Middle frontal gyrus (tissue), 1 donor: ENCODE results near the gene NUMB.

Source experiments
- DNase-seq: peaks from one replicate; pipeline ENCODE4 v3.0.0-alpha.2; 2015; ENCODE audit warnings: low spot score; ENCODE audit errors: extremely low spot score

The NUMB gene

GRCh38 chr14:73458183-73458976 is at the start of gene NUMB:
NUMB (minus strand) TSS chr14:73458546; CDS start chr14:73355751, 102,795 bp downstream.
- DNase-seq: peak; percentile 99

DNA sequence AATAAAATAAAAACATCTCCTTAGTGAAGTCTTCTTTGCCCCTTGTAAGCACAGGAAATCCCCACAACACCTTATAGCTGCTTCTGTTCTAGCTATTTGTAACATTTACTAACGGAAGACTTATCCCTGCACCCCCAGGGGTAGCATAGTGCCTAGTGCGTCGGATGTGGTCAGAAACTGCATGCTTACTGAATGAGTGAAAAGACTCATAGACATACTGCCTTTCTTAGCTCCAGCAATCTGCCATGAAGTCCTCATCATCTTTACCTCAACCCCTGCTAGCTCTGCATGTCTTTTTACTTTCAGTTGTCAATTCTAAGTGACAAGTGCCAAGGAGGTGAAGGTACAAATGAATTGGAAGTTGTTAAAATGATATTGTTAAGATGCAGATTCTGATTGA is 45.3 kb upstream of the NUMB start:
- DNase-seq: no peak

GRCh38 chr14:73502017-73502619 is 43.8 kb upstream of the NUMB start:
- DNase-seq: no peak

DNA sequence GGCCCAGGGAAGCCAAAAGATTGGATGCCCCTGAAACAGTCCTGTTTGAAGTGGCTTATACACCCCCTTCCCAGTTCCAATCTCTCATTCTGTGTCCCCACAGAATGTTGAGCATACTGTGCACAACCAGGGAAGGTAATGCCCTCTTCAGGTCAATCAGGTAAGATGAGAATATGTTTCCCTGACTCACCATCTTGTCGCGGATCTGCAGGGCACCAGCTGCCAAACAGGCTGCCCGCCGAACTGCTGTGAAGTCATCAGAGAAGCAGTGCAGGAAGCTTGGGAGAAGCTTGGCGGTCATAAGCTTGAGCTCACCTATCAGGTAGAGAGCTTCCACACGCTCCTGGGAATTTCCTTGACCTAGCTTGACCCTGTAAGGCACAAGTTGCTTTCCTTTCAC is 42.0 kb upstream of the NUMB start:
- no peak for DNase-seq

DNA sequence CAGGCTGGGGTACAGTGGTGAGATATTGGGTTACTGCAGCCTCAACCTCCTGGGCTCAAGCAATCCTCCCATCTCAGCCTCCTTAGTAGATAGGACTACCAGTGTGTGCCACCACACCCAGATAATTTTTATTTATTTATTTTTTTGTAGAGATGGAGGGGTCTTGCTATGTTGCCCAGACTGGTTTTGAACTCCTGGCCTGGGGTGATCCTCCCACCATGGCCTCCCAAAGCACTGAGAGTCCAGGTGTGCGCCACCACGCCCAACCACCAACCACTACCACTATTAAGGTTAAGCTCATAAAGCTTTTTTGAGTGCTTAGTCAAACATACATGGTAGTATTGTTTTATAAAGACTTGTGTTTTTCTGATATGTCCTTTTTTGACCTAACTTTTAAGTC is 36.2 kb upstream of the NUMB start:
- DNase-seq: no peak

DNA sequence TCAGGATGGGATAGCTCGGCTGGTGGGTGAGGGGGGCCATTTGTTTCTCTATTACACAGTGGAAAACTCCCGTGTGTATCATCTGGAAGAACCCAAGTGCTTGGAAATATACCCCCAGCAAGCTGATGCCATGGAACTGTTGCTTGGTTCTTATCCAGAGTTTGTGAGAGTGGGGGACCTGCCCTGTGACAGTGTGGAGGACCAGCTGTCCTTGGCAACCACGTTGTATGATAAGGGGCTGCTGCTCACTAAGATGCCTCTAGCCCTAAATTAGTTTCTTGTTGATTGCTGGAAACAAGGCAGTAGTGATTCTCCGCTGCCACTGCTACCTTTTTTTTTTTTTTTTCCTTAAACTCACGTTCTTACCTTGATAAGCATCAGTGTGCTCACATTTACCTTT is 34.3 kb upstream of the NUMB start:
- no peak for DNase-seq

DNA sequence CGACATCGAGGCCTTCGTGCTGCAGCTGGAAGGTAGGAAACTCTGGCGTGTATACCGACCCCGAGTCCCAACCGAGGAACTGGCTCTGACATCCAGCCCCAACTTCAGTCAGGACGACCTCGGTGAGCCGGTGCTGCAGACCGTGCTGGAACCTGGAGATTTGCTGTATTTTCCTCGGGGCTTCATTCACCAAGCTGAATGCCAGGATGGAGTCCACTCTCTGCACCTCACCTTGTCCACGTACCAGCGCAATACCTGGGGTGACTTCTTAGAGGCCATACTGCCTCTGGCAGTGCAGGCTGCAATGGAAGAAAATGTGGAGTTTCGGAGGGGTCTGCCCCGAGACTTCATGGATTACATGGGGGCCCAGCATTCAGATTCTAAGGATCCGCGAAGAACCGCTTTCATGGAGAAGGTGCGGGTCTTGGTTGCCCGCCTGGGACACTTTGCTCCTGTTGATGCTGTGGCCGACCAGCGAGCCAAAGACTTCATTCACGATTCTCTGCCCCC is 33.8 kb upstream of the NUMB start:
- no peak for DNase-seq

DNA sequence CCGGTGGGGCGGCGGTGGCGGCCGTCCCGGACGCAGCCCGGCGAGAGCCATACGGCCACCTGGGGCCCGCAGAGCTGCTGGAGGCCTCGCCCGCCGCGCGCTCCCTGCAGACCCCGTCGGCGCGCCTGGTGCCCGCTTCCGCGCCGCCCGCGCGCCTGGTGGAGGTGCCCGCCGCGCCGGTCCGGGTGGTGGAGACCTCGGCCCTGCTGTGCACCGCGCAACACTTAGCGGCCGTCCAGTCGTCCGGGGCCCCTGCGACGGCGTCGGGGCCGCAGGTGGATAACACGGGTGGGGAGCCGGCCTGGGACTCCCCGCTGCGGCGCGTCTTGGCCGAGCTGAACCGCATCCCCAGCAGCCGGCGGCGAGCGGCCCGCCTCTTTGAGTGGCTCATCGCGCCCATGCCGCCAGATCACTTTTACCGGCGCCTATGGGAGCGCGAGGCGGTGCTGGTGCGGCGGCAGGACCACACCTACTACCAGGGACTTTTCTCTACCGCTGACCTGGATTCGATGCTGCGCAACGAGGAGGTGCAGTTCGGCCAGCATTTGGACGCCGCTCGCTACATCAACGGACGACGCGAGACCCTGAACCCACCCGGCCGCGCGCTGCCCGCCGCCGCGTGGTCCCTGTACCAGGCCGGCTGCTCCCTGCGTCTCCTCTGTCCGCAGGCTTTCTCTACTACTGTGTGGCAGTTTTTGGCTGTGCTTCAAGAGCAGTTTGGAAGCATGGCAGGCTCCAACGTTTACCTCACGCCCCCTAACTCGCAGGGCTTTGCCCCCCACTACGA is 33.1 kb upstream of the NUMB start:
- no peak for DNase-seq

GRCh38 chr14:73489481-73490175 is 31.3 kb upstream of the NUMB start:
- no peak for DNase-seq

DNA sequence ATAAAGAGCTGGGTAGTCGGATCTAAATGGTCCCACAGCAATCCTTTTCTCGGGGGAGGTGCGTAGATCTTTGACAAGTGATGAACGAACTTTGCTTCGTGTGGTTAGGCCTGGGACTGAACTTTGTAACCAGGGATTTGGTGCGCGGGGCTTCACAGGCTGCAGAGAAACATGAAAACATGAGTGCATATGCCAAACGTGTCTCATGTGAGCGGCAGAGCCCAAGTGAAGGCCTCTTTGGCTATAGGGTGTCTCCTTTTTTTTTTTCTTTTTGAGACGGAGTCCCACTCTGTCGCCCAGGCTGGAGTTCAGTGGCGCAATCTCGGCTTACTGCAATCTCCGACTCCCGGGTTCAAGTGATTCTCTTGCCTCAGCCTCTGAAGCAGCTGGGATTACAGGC is 20.3 kb upstream of the NUMB start:
- no peak for DNase-seq

DNA sequence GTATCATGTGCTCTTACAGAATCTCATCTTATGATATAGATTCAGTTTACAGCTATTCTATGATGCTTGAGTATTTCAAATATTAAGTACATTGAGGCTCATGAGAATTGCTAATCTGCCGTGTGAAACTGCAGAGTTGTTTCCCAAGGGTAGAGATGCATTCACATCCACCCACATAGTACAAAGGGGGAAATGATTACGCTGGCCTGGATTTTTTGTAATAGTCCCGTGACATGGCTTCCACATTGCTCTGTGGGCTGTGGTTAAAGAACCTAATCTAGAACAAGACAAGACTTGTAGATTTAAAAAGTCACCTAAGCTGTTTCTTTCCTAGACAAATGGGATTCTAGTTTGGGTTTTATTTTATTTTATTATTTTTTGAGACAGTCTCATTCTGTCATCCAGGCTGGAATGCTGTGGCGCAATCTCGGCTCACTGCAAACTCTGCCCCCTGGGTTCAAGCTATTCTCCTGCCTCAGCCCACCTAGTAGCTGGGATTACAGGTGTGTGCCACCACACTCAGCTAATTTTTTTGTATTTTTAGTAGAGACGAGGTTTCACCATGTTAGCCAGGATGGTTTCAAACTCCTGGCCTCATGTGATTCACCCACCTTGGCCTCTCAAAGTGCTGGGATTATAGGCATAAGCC is 19.4 kb upstream of the NUMB start:
- DNase-seq: no peak

GRCh38 chr14:73476451-73476931 is 18.1 kb upstream of the NUMB start:
- no peak for DNase-seq

GRCh38 chr14:73474952-73475351 is 16.6 kb upstream of the NUMB start:
- DNase-seq: no peak

DNA sequence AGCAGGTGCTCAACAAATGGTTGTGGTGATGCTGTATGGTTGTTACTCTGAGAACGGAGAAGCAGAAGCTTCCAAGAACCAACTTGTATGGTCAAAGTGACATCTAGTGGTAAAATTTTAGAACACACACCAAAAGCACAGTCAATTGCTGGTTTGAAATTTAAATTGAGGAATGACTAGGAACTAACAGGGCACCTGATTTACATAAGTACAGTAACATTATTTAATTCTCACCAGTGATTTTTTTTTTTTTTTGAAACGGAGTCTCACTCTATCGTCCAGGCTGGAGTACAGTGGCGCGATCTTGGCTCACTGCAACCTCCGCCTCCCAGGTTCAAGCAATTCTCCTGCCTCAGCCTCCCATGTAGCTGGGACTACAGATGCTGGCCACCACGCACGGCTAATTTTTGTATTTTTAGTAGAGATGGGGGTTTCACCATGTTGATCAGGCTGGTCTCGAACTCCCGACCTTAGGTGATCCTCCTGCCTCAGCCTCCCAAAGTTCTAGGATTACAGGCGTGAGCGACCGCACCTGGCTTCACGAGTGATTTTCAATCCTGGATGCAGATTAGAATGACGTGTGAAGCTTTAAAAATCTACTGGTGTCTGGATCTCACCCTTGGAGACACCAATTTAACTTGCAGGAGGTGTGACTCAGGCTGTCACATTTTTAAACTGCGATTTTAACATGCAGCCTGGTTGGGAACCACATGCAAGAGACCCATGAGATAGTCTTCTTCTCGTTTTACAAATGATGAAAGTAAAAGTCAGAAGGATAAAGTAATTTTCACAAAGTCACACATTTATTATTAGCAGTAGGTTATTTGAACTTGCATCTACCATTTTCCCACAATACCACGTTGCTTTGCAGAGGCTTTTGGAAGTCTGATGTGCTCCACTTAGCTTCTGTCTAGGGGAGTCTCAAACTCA is 14.1 kb upstream of the NUMB start:
- DNase-seq: peak; percentile 53

DNA sequence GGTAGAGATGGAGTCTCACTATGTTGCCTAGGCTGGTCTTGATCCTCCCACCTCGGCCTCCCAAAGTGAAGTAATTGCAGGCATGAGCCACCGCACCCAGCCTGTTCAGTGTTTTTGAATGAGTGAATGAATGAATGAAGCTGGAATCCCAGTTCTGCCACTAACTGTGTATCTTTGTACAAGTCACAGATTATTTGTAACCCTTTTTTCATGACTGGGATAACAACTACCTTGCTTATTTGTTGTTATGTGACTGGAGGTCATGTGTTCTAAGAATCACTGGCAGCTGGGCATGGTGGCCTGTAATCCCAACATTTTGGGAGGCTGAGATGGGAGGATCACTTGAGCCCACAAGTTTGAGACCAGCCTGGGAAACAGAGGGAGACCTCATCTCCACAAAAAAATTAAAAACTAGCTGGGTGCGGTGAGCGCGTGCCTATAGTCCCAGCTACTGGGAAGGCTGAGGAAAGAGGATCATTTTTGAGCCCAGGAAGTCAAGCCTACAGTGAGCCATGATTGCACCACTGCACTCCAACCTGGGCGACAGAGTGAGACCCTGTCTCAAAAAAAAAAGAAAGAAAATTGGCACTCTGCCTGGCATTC is 13.3 kb upstream of the NUMB start:
- DNase-seq: no peak

- DNase-seq: no peak
Observed at GRCh38 chr14:73468828-73469375, 10.6 kb upstream of the NUMB start.

GRCh38 chr14:73467800-73468199 is 9.5 kb upstream of the NUMB start:
- no peak for DNase-seq

DNA sequence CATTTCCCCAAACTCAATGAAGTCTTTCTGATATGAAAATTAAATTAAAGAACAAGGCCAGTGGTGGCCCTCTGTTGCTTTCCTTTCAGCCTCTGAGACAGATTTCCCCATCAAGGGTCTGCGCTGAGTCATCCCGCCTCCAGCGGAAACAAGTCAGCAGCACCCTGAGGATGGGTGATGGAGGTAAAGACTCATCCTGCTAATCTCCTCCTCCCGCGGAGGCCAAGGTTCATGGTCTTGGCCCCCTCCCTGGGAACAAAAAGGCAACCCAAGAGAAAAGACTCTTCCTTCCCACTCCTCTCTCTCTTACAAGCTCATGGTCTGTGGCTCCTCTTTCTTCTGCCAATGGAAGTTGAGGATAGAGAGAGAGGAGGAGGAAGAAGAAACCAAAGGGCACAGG is 9.0 kb upstream of the NUMB start:
- DNase-seq: no peak

GRCh38 chr14:73466861-73467260 is 8.5 kb upstream of the NUMB start:
- DNase-seq: no peak
